Glutamatergic neuron (in vitro differentiated cells): ENCODE results near the gene EIF5A. TPM values are rescaled to one million over a fixed set of nuclear protein-coding genes. Genes with fewer than 3 reads are reported as not detected.

Source experiments
- DNase-seq: peaks from one replicate; pipeline ENCODE4 v3.0.0; 2022
- H3K27ac Mint-ChIP-seq: one replicate; pipeline ENCODE4 v1.8.0; 2020; ENCODE audit warnings: mild to moderate bottlenecking, mixed read lengths, inconsistent platforms; ENCODE audit not compliant: unreplicated experiment
- H3K27me3 Mint-ChIP-seq: one replicate; pipeline ENCODE4 v1.8.0; 2020; ENCODE audit warnings: mild to moderate bottlenecking, moderate library complexity, mixed read lengths, inconsistent platforms; ENCODE audit not compliant: unreplicated experiment
- H3K36me3 Mint-ChIP-seq: one replicate; pipeline ENCODE4 v1.8.0; 2020; ENCODE audit warnings: mild to moderate bottlenecking, mixed read lengths, inconsistent platforms; ENCODE audit not compliant: unreplicated experiment
- H3K4me1 Mint-ChIP-seq: one replicate; pipeline ENCODE4 v1.8.0; 2020; ENCODE audit warnings: mild to moderate bottlenecking, low read depth, mixed read lengths, inconsistent platforms; ENCODE audit not compliant: unreplicated experiment
- H3K4me3 Mint-ChIP-seq: one replicate; pipeline ENCODE4 v1.8.0; 2020; ENCODE audit warnings: mild to moderate bottlenecking, mixed read lengths, inconsistent platforms; ENCODE audit not compliant: unreplicated experiment
- H3K9me3 Mint-ChIP-seq: one replicate; pipeline ENCODE4 v1.8.0; 2020; ENCODE audit warnings: mild to moderate bottlenecking, moderate library complexity, mixed read lengths, inconsistent platforms; ENCODE audit not compliant: unreplicated experiment
- total RNA-seq: library from RNA; stranded (reverse); fragmentation: NEBNext Ultra II Directional; extraction: Animal tissue kit (Norgen Biotek cat#: 25700); gene quantifications from one replicate; pipeline ENCODE4 v1.2.1, GENCODE V29; 2021; ENCODE audit not compliant: unreplicated experiment
- TF ChIP-seq, protein P1 (sequence below): fragments of 200-600 bp; sonication (generic); IDR thresholded peaks from one replicate; pipeline ENCODE4 v1.5.0; 2021; ENCODE audit not compliant: partially characterized antibody, unreplicated experiment

The EIF5A gene
- total RNA-seq, 1 donor from 2014 or later = 347 TPM

DNA sequence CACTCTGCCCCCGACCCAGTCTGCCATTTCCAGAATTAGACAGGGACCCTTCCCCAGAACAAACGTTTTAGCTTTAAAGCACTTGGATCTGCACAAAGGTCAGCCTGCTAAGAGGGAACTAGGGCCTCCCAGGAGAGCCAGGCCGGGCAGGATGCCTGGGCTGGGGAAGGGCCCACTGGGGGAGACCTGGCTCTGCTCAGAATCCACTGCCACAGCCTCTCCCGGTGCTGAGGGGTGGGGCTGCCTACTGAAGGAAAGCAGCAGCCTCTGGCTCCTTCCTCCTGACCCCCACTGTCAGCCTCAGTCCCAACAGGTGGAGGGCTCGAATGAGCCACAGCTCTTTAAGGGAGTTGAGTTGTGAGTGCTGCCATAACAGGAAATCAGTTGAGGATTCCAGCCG is 14.7 kb upstream of the EIF5A start:
- DNase-seq = no peak
- H3K9me3 Mint-ChIP-seq = peaks cover 8% of the 10 kb centered on the region
- H3K4me3 Mint-ChIP-seq = no peak overlapping the region
- H3K4me1 Mint-ChIP-seq = no peaks in the 10 kb centered on the region
- peaks cover 22% of the 10 kb centered on the region for H3K27me3 Mint-ChIP-seq
- H3K27ac Mint-ChIP-seq = no peak overlapping the region
- TF ChIP-seq, protein P1, sequence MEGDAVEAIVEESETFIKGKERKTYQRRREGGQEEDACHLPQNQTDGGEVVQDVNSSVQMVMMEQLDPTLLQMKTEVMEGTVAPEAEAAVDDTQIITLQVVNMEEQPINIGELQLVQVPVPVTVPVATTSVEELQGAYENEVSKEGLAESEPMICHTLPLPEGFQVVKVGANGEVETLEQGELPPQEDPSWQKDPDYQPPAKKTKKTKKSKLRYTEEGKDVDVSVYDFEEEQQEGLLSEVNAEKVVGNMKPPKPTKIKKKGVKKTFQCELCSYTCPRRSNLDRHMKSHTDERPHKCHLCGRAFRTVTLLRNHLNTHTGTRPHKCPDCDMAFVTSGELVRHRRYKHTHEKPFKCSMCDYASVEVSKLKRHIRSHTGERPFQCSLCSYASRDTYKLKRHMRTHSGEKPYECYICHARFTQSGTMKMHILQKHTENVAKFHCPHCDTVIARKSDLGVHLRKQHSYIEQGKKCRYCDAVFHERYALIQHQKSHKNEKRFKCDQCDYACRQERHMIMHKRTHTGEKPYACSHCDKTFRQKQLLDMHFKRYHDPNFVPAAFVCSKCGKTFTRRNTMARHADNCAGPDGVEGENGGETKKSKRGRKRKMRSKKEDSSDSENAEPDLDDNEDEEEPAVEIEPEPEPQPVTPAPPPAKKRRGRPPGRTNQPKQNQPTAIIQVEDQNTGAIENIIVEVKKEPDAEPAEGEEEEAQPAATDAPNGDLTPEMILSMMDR = no peak
- H3K36me3 Mint-ChIP-seq = no peaks in the 10 kb centered on the region

DNA sequence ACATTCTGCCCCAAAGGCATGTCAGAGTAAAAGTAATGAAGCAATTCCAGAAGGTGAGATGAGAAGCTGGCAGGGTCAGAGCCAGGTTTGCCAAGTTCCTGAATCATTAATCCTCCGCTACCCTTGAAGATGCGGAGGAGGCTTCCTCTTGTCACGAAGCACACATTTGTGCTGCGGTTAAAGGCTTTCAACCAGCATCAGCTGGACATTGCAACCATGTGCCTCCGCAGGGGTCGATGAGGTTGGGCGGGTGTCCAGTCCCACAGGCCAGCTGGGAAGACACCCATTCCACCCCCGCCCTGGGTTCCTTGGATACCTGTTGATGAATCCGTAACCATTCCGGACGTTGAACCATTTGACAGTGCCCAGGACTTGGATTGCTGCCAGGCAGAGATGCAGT is 14.3 kb upstream of the EIF5A start:
- H3K4me1 Mint-ChIP-seq = no peaks in the 10 kb centered on the region
- DNase-seq = no peak
- TF ChIP-seq, protein P1 = no peak
- peak overlapping the region; percentile 66 for H3K4me3 Mint-ChIP-seq
- no peaks in the 10 kb centered on the region for H3K36me3 Mint-ChIP-seq
- no peak overlapping the region for H3K27ac Mint-ChIP-seq
- peaks cover 8% of the 10 kb centered on the region for H3K9me3 Mint-ChIP-seq
- H3K27me3 Mint-ChIP-seq = peaks cover 22% of the 10 kb centered on the region

- no peak overlapping the region for H3K27ac Mint-ChIP-seq
- peak; percentile 33 for DNase-seq
- H3K4me1 Mint-ChIP-seq = no peaks in the 10 kb centered on the region
- peak overlapping the region; percentile 66 for H3K4me3 Mint-ChIP-seq
- TF ChIP-seq, protein P1 = no peak
- H3K9me3 Mint-ChIP-seq = peaks cover 8% of the 10 kb centered on the region
- H3K36me3 Mint-ChIP-seq = no peaks in the 10 kb centered on the region
- H3K27me3 Mint-ChIP-seq = peaks cover 22% of the 10 kb centered on the region
Observed at GRCh38 chr17:7293816-7294613, 13.4 kb upstream of the EIF5A start.

DNA sequence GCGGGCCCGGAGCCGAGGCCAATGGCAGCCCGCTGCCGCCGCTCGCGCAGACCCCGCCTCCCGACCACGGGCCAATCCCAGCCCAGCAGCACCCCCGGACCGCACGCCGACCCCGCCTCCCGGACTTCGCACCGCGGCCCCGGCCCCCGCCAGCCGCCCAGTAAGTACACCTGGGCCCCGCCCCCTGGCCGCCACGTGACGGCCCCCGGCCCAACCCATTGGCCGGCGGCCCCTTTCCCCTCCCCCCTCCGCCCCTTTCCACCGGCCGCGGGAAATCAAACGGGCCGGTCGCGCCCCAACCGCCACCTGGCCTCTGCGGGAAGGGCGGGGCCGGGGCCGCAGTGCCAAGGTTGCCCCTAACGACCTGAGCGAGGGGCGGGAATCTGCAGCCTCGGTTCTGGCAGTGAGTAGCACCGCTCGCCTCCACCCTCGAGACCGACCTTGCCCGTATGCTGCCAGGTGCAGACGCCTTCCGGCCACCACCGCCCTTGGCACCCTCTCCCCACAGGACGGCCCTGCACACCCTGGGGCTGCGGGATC is 12.7 kb upstream of the EIF5A start, which contains the start of gene YBX2:
Gene YBX2 (minus strand): TSS at position 26 of the 540 bp plus-strand sequence. CDS start 139 bp downstream, outside the sequence.
- no peaks in the 10 kb centered on the region for H3K36me3 Mint-ChIP-seq
- H3K27me3 Mint-ChIP-seq = peaks cover 25% of the 10 kb centered on the region
- DNase-seq = peak; percentile 83
- peak within 1 kb of the TSS; percentile 68 for H3K27ac Mint-ChIP-seq
- H3K4me1 Mint-ChIP-seq = no peaks in the 10 kb centered on the region
- peaks cover 8% of the 10 kb centered on the region for H3K9me3 Mint-ChIP-seq
- TF ChIP-seq, protein P1 = no peak
- H3K4me3 Mint-ChIP-seq = peak within 1 kb of the TSS; percentile 72
